Thyroid gland (tissue), 4 donors: Measurements from ENCODE around the gene TRMO.

Experiments used
- CTCF ChIP-seq, 6 experiments: fragments of 200-600 bp in 3 of 6; fragments of 450-650 bp in 3 of 6; sonication (generic) in 3 of 6; IDR thresholded peaks; one replicate each; pipeline ENCODE4 v1.5.1; 2016 to 2019; ENCODE audit warnings: antibody characterized with exemption in 6 of 6, mild to moderate bottlenecking in 2 of 6, inconsistent platforms in 1 of 6, moderate library complexity in 1 of 6
- POLR2A ChIP-seq, 2 donors: fragments of 450-650 bp; IDR thresholded peaks; one replicate each; pipeline ENCODE4 v1.6.1; 2017; ENCODE audit warnings: antibody characterized with exemption in 2 of 2, mild to moderate bottlenecking in 2 of 2, moderate library complexity in 1 of 2

DNA sequence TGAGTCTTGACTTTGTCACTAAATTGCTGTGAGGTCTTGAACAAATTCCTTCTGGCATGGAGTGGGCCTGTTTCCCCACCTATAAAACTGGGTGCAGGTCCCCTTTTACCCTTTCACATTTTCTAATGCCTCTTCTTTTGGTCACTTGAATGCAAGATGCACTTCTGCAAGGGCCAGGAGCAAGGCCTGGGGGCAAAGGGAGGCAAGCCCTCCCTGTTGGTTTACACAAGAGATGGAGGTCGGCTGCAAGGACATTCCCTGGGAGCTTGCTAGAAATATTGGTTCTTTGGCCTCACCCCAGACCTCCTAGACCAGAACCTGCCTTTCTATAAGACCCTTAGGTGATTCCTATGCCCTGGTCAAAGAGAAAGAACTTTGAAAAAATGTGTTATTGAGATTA is 63.5 kb downstream of the TRMO start:
- TF ChIP-seq POLR2A (IDR thresholded peaks at IDR 0.05) (peak in 1 of 2 donors; percentile 19), CTCF (IDR thresholded peaks at IDR 0.05) (no peak)
